IMR-90 (cell line): ENCODE measurements around the gene DYRK1A. TPM values are rescaled to one million over a fixed set of nuclear protein-coding genes. Genes with fewer than 3 reads are reported as not detected.

Experiments used
- ATAC-seq: fragments of 200-7000 bp; cut with Tn5 transposase; 2 replicates; pipeline ENCODE4 v1.9.1; 2020; ENCODE audit warnings: low read depth, mild to moderate bottlenecking, moderate library complexity
- BruUV-seq: library from RNA; stranded (reverse); fragments of 400-500 nt; replicated peaks from 2 replicates; lab custom pipeline; 2021; lab: Mats Ljungman, UMichigan
- CTCF ChIA-PET: fragments of 300-600 bp; formaldehyde crosslinking; extraction: SDS; loops from one replicate; lab custom pipeline; 2021; ENCODE audit warnings: antibody characterized with exemption; lab: Yijun Ruan, JAX
- POLR2A ChIA-PET: fragments of 300-600 bp; sonication (Branson Sonifier 250); formaldehyde crosslinking; loops from one replicate; lab custom pipeline; 2022; ENCODE audit warnings: antibody characterized with exemption; ENCODE audit not compliant: unreplicated experiment; lab: Charles Lee
- DNase-seq: peaks from one replicate; pipeline ENCODE4 v3.0.0; 2013
- H2AFZ ChIP-seq: replicated peaks from 2 replicates; pipeline ENCODE3; 2013; ENCODE audit warnings: low read length, mild to moderate bottlenecking; ENCODE audit not compliant: poor library complexity
- H2AK5ac ChIP-seq: 2 replicates; pipeline ENCODE4 v1.6.1; 2013; ENCODE audit warnings: low read depth, low read length, inconsistent platforms
- H2AK9ac ChIP-seq: replicated peaks from 2 replicates; pipeline ENCODE3; 2013; ENCODE audit warnings: mild to moderate bottlenecking, low read depth, low read length, moderate library complexity; ENCODE audit not compliant: poor library complexity
- H2BK120ac ChIP-seq: 2 replicates; pipeline ENCODE4 v1.6.1; 2013; ENCODE audit warnings: low read depth, low read length, inconsistent platforms
- H2BK15ac ChIP-seq: 3 replicates; pipeline ENCODE4 v1.6.1; 2013; ENCODE audit warnings: low read depth, low read length, inconsistent platforms
- H2BK20ac ChIP-seq: 2 replicates; pipeline ENCODE4 v1.6.1; 2013; ENCODE audit warnings: low read depth, mild to moderate bottlenecking, inconsistent platforms, low read length, moderate library complexity
- H2BK5ac ChIP-seq: 2 replicates; pipeline ENCODE4 v1.6.1; 2013; ENCODE audit warnings: mild to moderate bottlenecking, low read depth, low read length, inconsistent platforms; ENCODE audit not compliant: poor library complexity, severe bottlenecking
- H3K14ac ChIP-seq: replicated peaks from 2 replicates; pipeline ENCODE4 v1.6.1; 2013; ENCODE audit warnings: low read depth, low read length, inconsistent platforms
- H3K18ac ChIP-seq: 2 replicates; pipeline ENCODE4 v1.6.1; 2013; ENCODE audit warnings: low read depth, low read length, control low read depth
- H3K23ac ChIP-seq: 2 replicates; pipeline ENCODE4 v1.6.1; 2013; ENCODE audit warnings: low read depth, low read length, inconsistent platforms
- H3K27ac ChIP-seq: 2 replicates; pipeline ENCODE4 v1.5.1; 2013; ENCODE audit warnings: mild to moderate bottlenecking, control low read depth, low read length; ENCODE audit not compliant: insufficient read depth
- H3K27me3 ChIP-seq: 2 replicates; pipeline ENCODE4 v1.6.1; 2013; ENCODE audit warnings: low read length; ENCODE audit not compliant: control insufficient read depth, insufficient read depth
- H3K36me3 ChIP-seq: 2 replicates; pipeline ENCODE4 v1.6.1; 2013; ENCODE audit warnings: low read length, mixed read lengths; ENCODE audit not compliant: control insufficient read depth, insufficient read depth
- H3K4ac ChIP-seq: 2 replicates; pipeline ENCODE4 v1.6.1; 2013; ENCODE audit warnings: low read depth, low read length, inconsistent platforms
- H3K4me1 ChIP-seq: 2 replicates; pipeline ENCODE4 v1.6.1; 2013; ENCODE audit warnings: low read length, mixed read lengths; ENCODE audit not compliant: control insufficient read depth, insufficient read depth
- H3K4me2 ChIP-seq: 2 replicates; pipeline ENCODE4 v1.6.1; 2013; ENCODE audit warnings: low read depth, mild to moderate bottlenecking, control low read depth, low read length, moderate library complexity
- H3K4me3 ChIP-seq: 2 replicates; pipeline ENCODE4 v1.5.1; 2013; ENCODE audit warnings: low read depth, mild to moderate bottlenecking, control low read depth, low read length, moderate library complexity; ENCODE audit not compliant: insufficient read depth
- H3K56ac ChIP-seq: 2 replicates; pipeline ENCODE4 v1.6.1; 2013; ENCODE audit warnings: low read length, inconsistent platforms; ENCODE audit not compliant: insufficient read depth; ENCODE audit errors: extremely low read depth
- H3K79me1 ChIP-seq, 2 experiments: 2 replicates each; pipeline ENCODE4 v1.6.1; 2013; ENCODE audit warnings: low read length in 2 of 2, inconsistent platforms in 1 of 2, low read depth in 1 of 2
- H3K9ac ChIP-seq: 2 replicates; pipeline ENCODE4 v1.6.1; 2013; ENCODE audit warnings: low read depth, low read length, control low read depth
- H3K9me1 ChIP-seq: 2 replicates; pipeline ENCODE4 v1.6.1; 2013; ENCODE audit warnings: low read length, inconsistent platforms; ENCODE audit not compliant: insufficient read depth
- H3K9me3 ChIP-seq: 2 replicates; pipeline ENCODE4 v1.6.1; 2013; ENCODE audit warnings: low read length; ENCODE audit not compliant: control insufficient read depth, insufficient read depth
- H4K20me1 ChIP-seq: 2 replicates; pipeline ENCODE4 v1.6.1; 2013; ENCODE audit warnings: low read length, inconsistent platforms; ENCODE audit not compliant: insufficient read depth
- H4K5ac ChIP-seq: 2 replicates; pipeline ENCODE4 v1.6.1; 2013; ENCODE audit warnings: mild to moderate bottlenecking, low read depth, low read length, control low read depth
- H4K8ac ChIP-seq, 2 experiments: 2 replicates each; pipeline ENCODE4 v1.6.1; 2013; ENCODE audit warnings: low read depth in 2 of 2, low read length in 2 of 2, control low read depth in 1 of 2, inconsistent platforms in 1 of 2
- H4K91ac ChIP-seq: 2 replicates; pipeline ENCODE4 v1.6.1; 2013; ENCODE audit warnings: low read depth, low read length, inconsistent platforms; ENCODE audit not compliant: insufficient read depth
- CEBPB ChIP-seq: IDR thresholded peaks from 2 replicates; pipeline ENCODE4 v1.6.1; 2012; ENCODE audit warnings: low read depth, low read length, improper control_type of control experiment
- CHD1 ChIP-seq: IDR thresholded peaks from 2 replicates; pipeline ENCODE4 v1.6.1; 2012; ENCODE audit warnings: low read depth, low read length, improper control_type of control experiment
- FOS ChIP-seq: fragments of 150-350 bp; IDR thresholded peaks from 2 replicates; pipeline ENCODE4 v1.6.1; 2016; ENCODE audit warnings: low read depth, low read length
- MAFK ChIP-seq: IDR thresholded peaks from 2 replicates; pipeline ENCODE4 v1.6.1; 2012; ENCODE audit warnings: low read depth, low read length, improper control_type of control experiment
- MAZ ChIP-seq: IDR thresholded peaks from 2 replicates; pipeline ENCODE4 v1.6.1; 2012; ENCODE audit warnings: low read depth, mild to moderate bottlenecking, low read length, improper control_type of control experiment, moderate library complexity, borderline replicate concordance
- MXI1 ChIP-seq: IDR thresholded peaks from 2 replicates; pipeline ENCODE4 v1.6.1; 2012; ENCODE audit warnings: low read depth, mild to moderate bottlenecking, low read length, moderate library complexity, borderline replicate concordance
- NFE2L2 ChIP-seq: fragments of 150-350 bp; IDR thresholded peaks from 2 replicates; pipeline ENCODE4 v1.6.1; 2016; ENCODE audit warnings: low read depth, mild to moderate bottlenecking, low read length
- POLR2A ChIP-seq: IDR thresholded peaks from 2 replicates; pipeline ENCODE4 v1.6.1; 2012; ENCODE audit warnings: mild to moderate bottlenecking, low read depth, low read length
- RAD21 ChIP-seq: IDR thresholded peaks from 2 replicates; pipeline ENCODE4 v1.6.1; 2012; ENCODE audit warnings: low read length, improper control_type of control experiment
- RCOR1 ChIP-seq: IDR thresholded peaks from 2 replicates; pipeline ENCODE4 v1.6.1; 2012; ENCODE audit warnings: mild to moderate bottlenecking, low read length, improper control_type of control experiment; ENCODE audit not compliant: insufficient replicate concordance
- SMC3 ChIP-seq: fragments of 150-350 bp; IDR thresholded peaks from 2 replicates; pipeline ENCODE4 v1.6.1; 2016; ENCODE audit warnings: low read depth, mild to moderate bottlenecking, antibody characterized with exemption, low read length, moderate library complexity
- WGBS, 2 experiments: methylation state at CpG; one replicate each; pipeline versions ENCODE4 v1.1.5 to v1.1.7; 2013; ENCODE audit warnings: missing lambda C conversion rate in 2 of 2; ENCODE audit not compliant: insufficient read length in 1 of 2; ENCODE audit errors: extremely low coverage in 2 of 2; 5-methylcytosine and 5-hydroxymethylcytosine counted together
- dilution Hi-C: fragments of 300-500 bp; cut with HindIII; formaldehyde crosslinking; loops from one replicate; pipeline ENCODE4 v1.14.3; 2018; ENCODE audit warnings: low sequenced_read_pairs; ENCODE audit not compliant: unreplicated experiment
- in situ Hi-C: fragments of 300-500 bp; cut with MboI; formaldehyde crosslinking; loops from 3 replicates; pipeline ENCODE4 v1.14.3; 2019; ENCODE audit warnings: low sequenced_read_pairs, inconsistent platforms, mixed read lengths
- intact Hi-C: fragments of 100-400 bp; cut with micrococcal nuclease; formaldehyde crosslinking; loops from 2 replicates; pipeline ENCODE4 v1.10.0; 2022
- polyA plus RNA-seq, 3 experiments: library from polyadenylated mRNA; depleted of rRNA; stranded (reverse); fragments of >200 nt; gene quantifications; 2 replicates each; pipeline ENCODE4 v1.2.3, GENCODE V29; 2012; ENCODE audit warnings: low replicate concordance in 1 of 3
- total RNA-seq: library from RNA; depleted of rRNA; stranded (reverse); fragments of >200 nt; gene quantifications from 2 replicates; pipeline ENCODE4 v1.2.3, GENCODE V29; 2012
- TF ChIP-seq, protein P1 (sequence below): conservative IDR thresholded peaks from 2 replicates; pipeline ENCODE4 v1.5.1; 2012; ENCODE audit warnings: mild to moderate bottlenecking, low read depth, low read length, improper control_type of control experiment
- TF ChIP-seq, protein P2 (sequence below): fragments of 150-350 bp; IDR thresholded peaks from 2 replicates; pipeline ENCODE4 v1.6.1; 2016; ENCODE audit warnings: low read depth, mild to moderate bottlenecking, low read length, moderate library complexity, borderline replicate concordance
- TF ChIP-seq, protein P3 (sequence below): fragments of 150-350 bp; IDR thresholded peaks from 2 replicates; pipeline ENCODE4 v1.6.1; 2017; ENCODE audit warnings: mild to moderate bottlenecking, antibody characterized with exemption, low read length, low read depth

DYRK1A gene
- total and polyA plus RNA-seq, 2 of the 4 experiments (the other 2 are of a cell fraction): 18.6 to 50.5 TPM

GRCh38 chr21:37408464-37409193 lies 42.1 kb downstream of the DYRK1A start:
- dilution Hi-C loops: no loop called here

More at GRCh38 chr21:37408464-37409193, 42.1 kb downstream of the DYRK1A start:
- H3K4me2 ChIP-seq: no peak overlapping the region
- H3K79me1 ChIP-seq: peaks cover 15 to 76% of the 10 kb centered on the region in 2 experiments; a peak in 3 of 4 replicates
- H2BK120ac ChIP-seq: no peak overlapping the region
- no peak overlapping the region; the same call in 1 of the 2 replicates for H3K4ac ChIP-seq
- H4K5ac ChIP-seq: no peak overlapping the region
- no TSS peak for BruUV-seq
- 94% methylated on average over 2 of the region's 2 CpGs; no CpG with 5 or more reads in 1 of the 2 experiments for WGBS, 2 experiments
- H3K27me3 ChIP-seq: no peaks in the 10 kb centered on the region
- H3K18ac ChIP-seq: no peak overlapping the region
- no peak overlapping the region for H2AFZ ChIP-seq
- H2BK20ac ChIP-seq: 0 out of 2 replicates have a peak overlapping the region, but pooled peaks have one; percentile 8
- no peak overlapping the region for H3K27ac ChIP-seq
- no peaks in the 10 kb centered on the region for H3K9me3 ChIP-seq
- H3K36me3 ChIP-seq: no peaks in the 10 kb centered on the region
- H3K56ac ChIP-seq: no peak overlapping the region
- H4K20me1 ChIP-seq: peaks cover 84% of the 10 kb centered on the region
- no peak for ATAC-seq
- in situ Hi-C loops (no loop called here), intact Hi-C loops (no loop called here)
- peak overlapping the region; percentile 53 for H2BK5ac ChIP-seq
- POLR2A ChIA-PET: no interaction called here
- H2AK9ac ChIP-seq: peak overlapping the region; percentile 70
- CTCF ChIA-PET: no interaction called here
- H3K9me1 ChIP-seq: peaks cover 18% of the 10 kb centered on the region
- H2AK5ac ChIP-seq: no peak overlapping the region; the same call in 1 of the 2 replicates
- no peak overlapping the region for H4K8ac ChIP-seq
- peaks cover 23% of the 10 kb centered on the region for H3K4me1 ChIP-seq
- 0 out of 2 replicates have a peak overlapping the region, but pooled peaks have one; percentile 44 for H3K14ac ChIP-seq
- H4K91ac ChIP-seq: no peak overlapping the region
- no peak overlapping the region for H3K9ac ChIP-seq
- no peak overlapping the region for H3K4me3 ChIP-seq
- no peak overlapping the region for H2BK15ac ChIP-seq
- DNase-seq: no peak
- TF ChIP-seq NFE2L2 (no peak), MAFK (no peak), POLR2A (no peak), SMC3 (no peak), MAZ (no peak), CEBPB (no peak), RAD21 (no peak), MXI1 (no peak), RCOR1 (no peak), CHD1 (no peak), FOS (no peak)
- TF ChIP-seq, protein P1, sequence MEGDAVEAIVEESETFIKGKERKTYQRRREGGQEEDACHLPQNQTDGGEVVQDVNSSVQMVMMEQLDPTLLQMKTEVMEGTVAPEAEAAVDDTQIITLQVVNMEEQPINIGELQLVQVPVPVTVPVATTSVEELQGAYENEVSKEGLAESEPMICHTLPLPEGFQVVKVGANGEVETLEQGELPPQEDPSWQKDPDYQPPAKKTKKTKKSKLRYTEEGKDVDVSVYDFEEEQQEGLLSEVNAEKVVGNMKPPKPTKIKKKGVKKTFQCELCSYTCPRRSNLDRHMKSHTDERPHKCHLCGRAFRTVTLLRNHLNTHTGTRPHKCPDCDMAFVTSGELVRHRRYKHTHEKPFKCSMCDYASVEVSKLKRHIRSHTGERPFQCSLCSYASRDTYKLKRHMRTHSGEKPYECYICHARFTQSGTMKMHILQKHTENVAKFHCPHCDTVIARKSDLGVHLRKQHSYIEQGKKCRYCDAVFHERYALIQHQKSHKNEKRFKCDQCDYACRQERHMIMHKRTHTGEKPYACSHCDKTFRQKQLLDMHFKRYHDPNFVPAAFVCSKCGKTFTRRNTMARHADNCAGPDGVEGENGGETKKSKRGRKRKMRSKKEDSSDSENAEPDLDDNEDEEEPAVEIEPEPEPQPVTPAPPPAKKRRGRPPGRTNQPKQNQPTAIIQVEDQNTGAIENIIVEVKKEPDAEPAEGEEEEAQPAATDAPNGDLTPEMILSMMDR: no peak
- TF ChIP-seq, protein P2, sequence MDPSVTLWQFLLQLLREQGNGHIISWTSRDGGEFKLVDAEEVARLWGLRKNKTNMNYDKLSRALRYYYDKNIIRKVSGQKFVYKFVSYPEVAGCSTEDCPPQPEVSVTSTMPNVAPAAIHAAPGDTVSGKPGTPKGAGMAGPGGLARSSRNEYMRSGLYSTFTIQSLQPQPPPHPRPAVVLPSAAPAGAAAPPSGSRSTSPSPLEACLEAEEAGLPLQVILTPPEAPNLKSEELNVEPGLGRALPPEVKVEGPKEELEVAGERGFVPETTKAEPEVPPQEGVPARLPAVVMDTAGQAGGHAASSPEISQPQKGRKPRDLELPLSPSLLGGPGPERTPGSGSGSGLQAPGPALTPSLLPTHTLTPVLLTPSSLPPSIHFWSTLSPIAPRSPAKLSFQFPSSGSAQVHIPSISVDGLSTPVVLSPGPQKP: no peak
- TF ChIP-seq, protein P3, sequence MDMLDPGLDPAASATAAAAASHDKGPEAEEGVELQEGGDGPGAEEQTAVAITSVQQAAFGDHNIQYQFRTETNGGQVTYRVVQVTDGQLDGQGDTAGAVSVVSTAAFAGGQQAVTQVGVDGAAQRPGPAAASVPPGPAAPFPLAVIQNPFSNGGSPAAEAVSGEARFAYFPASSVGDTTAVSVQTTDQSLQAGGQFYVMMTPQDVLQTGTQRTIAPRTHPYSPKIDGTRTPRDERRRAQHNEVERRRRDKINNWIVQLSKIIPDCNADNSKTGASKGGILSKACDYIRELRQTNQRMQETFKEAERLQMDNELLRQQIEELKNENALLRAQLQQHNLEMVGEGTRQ: no peak
- H3K23ac ChIP-seq: peak overlapping the region; percentile 74
